ENCODE measurements around the gene FABP3.
"Not testable (repeated sequence)": the region's sequence is repeated elsewhere in the genome, so short reads cannot be mapped to it uniquely, and the experiment has no call there.

Gene FABP3

GRCh38 chr1:31390071-31390470, 17.2 kb upstream of the FABP3 start:
- DNase-seq (ENCODE audit: low read depth), result no peak
- no peak overlapping the region for H3K4me3 ChIP-seq (ENCODE audit: low read depth, low read length)
- TF ChIP-seq, protein P1, sequence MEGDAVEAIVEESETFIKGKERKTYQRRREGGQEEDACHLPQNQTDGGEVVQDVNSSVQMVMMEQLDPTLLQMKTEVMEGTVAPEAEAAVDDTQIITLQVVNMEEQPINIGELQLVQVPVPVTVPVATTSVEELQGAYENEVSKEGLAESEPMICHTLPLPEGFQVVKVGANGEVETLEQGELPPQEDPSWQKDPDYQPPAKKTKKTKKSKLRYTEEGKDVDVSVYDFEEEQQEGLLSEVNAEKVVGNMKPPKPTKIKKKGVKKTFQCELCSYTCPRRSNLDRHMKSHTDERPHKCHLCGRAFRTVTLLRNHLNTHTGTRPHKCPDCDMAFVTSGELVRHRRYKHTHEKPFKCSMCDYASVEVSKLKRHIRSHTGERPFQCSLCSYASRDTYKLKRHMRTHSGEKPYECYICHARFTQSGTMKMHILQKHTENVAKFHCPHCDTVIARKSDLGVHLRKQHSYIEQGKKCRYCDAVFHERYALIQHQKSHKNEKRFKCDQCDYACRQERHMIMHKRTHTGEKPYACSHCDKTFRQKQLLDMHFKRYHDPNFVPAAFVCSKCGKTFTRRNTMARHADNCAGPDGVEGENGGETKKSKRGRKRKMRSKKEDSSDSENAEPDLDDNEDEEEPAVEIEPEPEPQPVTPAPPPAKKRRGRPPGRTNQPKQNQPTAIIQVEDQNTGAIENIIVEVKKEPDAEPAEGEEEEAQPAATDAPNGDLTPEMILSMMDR (IDR thresholded peaks at IDR 0.05; ENCODE audit: insufficient read depth, low read depth, low read length, missing control alignments), result no peak

GRCh38 chr1:31389616-31390015, 16.7 kb upstream of the FABP3 start:
- TF ChIP-seq, protein P1 (IDR thresholded peaks at IDR 0.05; ENCODE audit: insufficient read depth, low read depth, low read length, missing control alignments), result no peak
- H3K4me3 ChIP-seq (ENCODE audit: low read depth, low read length), result no peak overlapping the region
- no peak for DNase-seq (ENCODE audit: low read depth)

- H3K4me3 ChIP-seq (ENCODE audit: low read depth, low read length), result no peak overlapping the region
- no peak for DNase-seq (ENCODE audit: low read depth)
- TF ChIP-seq, protein P1 (IDR thresholded peaks at IDR 0.05; ENCODE audit: insufficient read depth, low read depth, low read length, missing control alignments), result no peak
Observed at GRCh38 chr1:31387612-31388011, 14.7 kb upstream of the FABP3 start.

GRCh38 chr1:31386576-31387243, 13.8 kb upstream of the FABP3 start:
- not testable (repeated sequence) for DNase-seq (ENCODE audit: low read depth); H3K4me3 ChIP-seq (ENCODE audit: low read depth, low read length)

GRCh38 chr1:31383967-31384366, 11.1 kb upstream of the FABP3 start:
- no peak for DNase-seq (ENCODE audit: low read depth)
- TF ChIP-seq, protein P1 (IDR thresholded peaks at IDR 0.05; ENCODE audit: insufficient read depth, low read depth, low read length, missing control alignments), result no peak
- H3K4me3 ChIP-seq (ENCODE audit: low read depth, low read length), result no peak overlapping the region

- no peak overlapping the region for H3K4me3 ChIP-seq (ENCODE audit: low read depth, low read length)
- TF ChIP-seq, protein P1 (IDR thresholded peaks at IDR 0.05; ENCODE audit: insufficient read depth, low read depth, low read length, missing control alignments), result no peak
- no peak for DNase-seq (ENCODE audit: low read depth)
Observed at GRCh38 chr1:31382379-31382989, 9.6 kb upstream of the FABP3 start.

- no peak overlapping the region for H3K4me3 ChIP-seq (ENCODE audit: low read depth, low read length)
- TF ChIP-seq, protein P1 (IDR thresholded peaks at IDR 0.05; ENCODE audit: insufficient read depth, low read depth, low read length, missing control alignments), result no peak
- no peak for DNase-seq (ENCODE audit: low read depth)
Observed at GRCh38 chr1:31381394-31382294, 8.8 kb upstream of the FABP3 start.

All from GM12865 (cell line).